Hepatocyte (in vitro differentiated cells): ENCODE results near the gene LDLRAD3.

ENCODE experiments used
- CTCF ChIP-seq: fragments of 200-600 bp; sonication (generic); IDR thresholded peaks from 2 replicates; pipeline ENCODE4 v1.5.1; 2016; ENCODE audit warnings: antibody characterized with exemption, mild to moderate bottlenecking; ENCODE audit not compliant: poor library complexity
- EZH2 ChIP-seq: fragments of 200-600 bp; sonication (generic); IDR thresholded peaks from 2 replicates; pipeline ENCODE4 v1.6.1; 2016; ENCODE audit warnings: antibody characterized with exemption, mild to moderate bottlenecking, borderline replicate concordance

GRCh38 chr11:35945137-35945518 lies 1.3 kb downstream of the LDLRAD3 start:
- TF ChIP-seq CTCF (no peak), EZH2 (no peak)
